Measurements from ENCODE around the gene PAX8. TPM values are rescaled to one million over a fixed set of nuclear protein-coding genes. Genes with fewer than 3 reads are reported as not detected.
A peak's percentile ranks its signal among the peaks of the same experiment; 100 is the strongest.
"Not testable (repeated sequence)": the region's sequence is repeated elsewhere in the genome, so short reads cannot be mapped to it uniquely, and the experiment has no call there.

PAX8 gene
- total and polyA plus RNA-seq, 2 of the 13 experiments (the other 11 are each of a cell fraction or from before 2014, with no cell fraction given) = 1.5 to 8.8 TPM

DNA sequence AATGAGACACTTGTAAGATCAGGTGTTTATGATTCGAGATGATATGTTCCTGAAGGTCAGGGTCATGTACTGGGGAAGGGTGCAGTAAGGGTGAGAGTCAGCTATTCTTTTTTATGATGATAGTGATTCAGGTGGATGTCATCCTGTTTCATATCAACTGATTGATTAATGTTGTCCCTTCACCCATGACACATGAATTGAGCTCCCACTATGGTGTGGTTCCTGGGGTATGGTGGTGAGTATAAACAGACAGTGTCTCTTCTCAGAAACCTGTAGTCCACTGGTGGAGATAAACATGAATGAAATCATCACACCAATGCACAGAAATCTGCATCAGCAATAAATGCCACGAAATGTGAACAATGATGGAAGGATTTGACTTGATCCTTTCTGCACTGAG lies 37.4 kb upstream of the PAX8 start:
- Histone ChIP-seq H3K27me3 (ENCODE audit: control insufficient read depth in 1 of 2, insufficient read depth in 2 of 2, low read length in 2 of 2) (peaks cover 0 to 2% of the 10 kb centered on the region in 2 experiments; a peak in 1 of 5 replicates), H3K79me2 (ENCODE audit: insufficient read depth, low read length) (no peaks in the 10 kb centered on the region), H3K4me3 (replicated peaks in 1 of 3; ENCODE audit: insufficient read depth in 1 of 3, low read depth in 2 of 3, low read length in 3 of 3) (no peak overlapping the region), H3K27ac (ENCODE audit: extremely low read length, insufficient read depth, low read length) (no peak overlapping the region), H4K20me1 (ENCODE audit: insufficient read depth, low read length) (no peaks in the 10 kb centered on the region), H3K4me1 (ENCODE audit: insufficient read depth, low read length) (peaks cover 7% of the 10 kb centered on the region; the same call in 1 of the 2 replicates), H3K36me3 (replicated peaks in 1 of 2; ENCODE audit: control insufficient read depth in 1 of 2, insufficient read depth in 2 of 2, low read length in 2 of 2) (no peaks in the 10 kb centered on the region), H3K9me3 (ENCODE audit: low read length) (no peaks in the 10 kb centered on the region), H3K4me2 (ENCODE audit: low read depth, low read length) (no peak overlapping the region), H3K9ac (ENCODE audit: insufficient read depth, low read depth, low read length) (no peak overlapping the region), H2AFZ (ENCODE audit: low read length) (no peak overlapping the region)
- POLR2A ChIA-PET = no interaction called here
- in situ Hi-C loops (cut with HindIII; ENCODE audit: extremely low pct_ligation_motif_present, low pct_unique_long_range_greater_than_20kb) (no loop called here), intact Hi-C loops (cut with micrococcal nuclease; ENCODE audit: unreplicated experiment) (no loop called here)
- 0% methylated on average over 2 of the region's 2 CpGs for WGBS (ENCODE audit: low lambda C conversion rate)
- CTCF ChIA-PET (ENCODE audit: low intra/inter-chr PET ratio, low total read pairs) = no interaction called here
- no TSS peak for BruUV-seq (replicated peaks)
- ATAC-seq = no peak
- no peak for FAIRE-seq
- DNase-seq (ENCODE audit: low spot score) = no peak
- TF ChIP-seq MAFK (conservative IDR thresholded peaks at IDR 0.05 in 1 of 2, IDR thresholded peaks at IDR 0.05 in 1 of 2; ENCODE audit: low read length in 2 of 2) (0 out of 4 replicates have a peak, but pooled peaks of 1 of the 2 experiments have one; percentile 9), SATB2 (CRISPR knock-in tag; IDR thresholded peaks at IDR 0.05) (no peak), ZNF629 (CRISPR knock-in tag; conservative IDR thresholded peaks at IDR 0.05) (no peak), ZNF563 (CRISPR knock-in tag; IDR thresholded peaks at IDR 0.05) (no peak)
- TF ChIP-seq, protein P1, sequence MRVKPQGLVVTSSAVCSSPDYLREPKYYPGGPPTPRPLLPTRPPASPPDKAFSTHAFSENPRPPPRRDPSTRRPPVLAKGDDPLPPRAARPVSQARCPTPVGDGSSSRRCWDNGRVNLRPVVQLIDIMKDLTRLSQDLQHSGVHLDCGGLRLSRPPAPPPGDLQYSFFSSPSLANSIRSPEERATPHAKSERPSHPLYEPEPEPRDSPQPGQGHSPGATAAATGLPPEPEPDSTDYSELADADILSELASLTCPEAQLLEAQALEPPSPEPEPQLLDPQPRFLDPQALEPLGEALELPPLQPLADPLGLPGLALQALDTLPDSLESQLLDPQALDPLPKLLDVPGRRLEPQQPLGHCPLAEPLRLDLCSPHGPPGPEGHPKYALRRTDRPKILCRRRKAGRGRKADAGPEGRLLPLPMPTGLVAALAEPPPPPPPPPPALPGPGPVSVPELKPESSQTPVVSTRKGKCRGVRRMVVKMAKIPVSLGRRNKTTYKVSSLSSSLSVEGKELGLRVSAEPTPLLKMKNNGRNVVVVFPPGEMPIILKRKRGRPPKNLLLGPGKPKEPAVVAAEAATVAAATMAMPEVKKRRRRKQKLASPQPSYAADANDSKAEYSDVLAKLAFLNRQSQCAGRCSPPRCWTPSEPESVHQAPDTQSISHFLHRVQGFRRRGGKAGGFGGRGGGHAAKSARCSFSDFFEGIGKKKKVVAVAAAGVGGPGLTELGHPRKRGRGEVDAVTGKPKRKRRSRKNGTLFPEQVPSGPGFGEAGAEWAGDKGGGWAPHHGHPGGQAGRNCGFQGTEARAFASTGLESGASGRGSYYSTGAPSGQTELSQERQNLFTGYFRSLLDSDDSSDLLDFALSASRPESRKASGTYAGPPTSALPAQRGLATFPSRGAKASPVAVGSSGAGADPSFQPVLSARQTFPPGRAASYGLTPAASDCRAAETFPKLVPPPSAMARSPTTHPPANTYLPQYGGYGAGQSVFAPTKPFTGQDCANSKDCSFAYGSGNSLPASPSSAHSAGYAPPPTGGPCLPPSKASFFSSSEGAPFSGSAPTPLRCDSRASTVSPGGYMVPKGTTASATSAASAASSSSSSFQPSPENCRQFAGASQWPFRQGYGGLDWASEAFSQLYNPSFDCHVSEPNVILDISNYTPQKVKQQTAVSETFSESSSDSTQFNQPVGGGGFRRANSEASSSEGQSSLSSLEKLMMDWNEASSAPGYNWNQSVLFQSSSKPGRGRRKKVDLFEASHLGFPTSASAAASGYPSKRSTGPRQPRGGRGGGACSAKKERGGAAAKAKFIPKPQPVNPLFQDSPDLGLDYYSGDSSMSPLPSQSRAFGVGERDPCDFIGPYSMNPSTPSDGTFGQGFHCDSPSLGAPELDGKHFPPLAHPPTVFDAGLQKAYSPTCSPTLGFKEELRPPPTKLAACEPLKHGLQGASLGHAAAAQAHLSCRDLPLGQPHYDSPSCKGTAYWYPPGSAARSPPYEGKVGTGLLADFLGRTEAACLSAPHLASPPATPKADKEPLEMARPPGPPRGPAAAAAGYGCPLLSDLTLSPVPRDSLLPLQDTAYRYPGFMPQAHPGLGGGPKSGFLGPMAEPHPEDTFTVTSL (CRISPR knock-in tag; IDR thresholded peaks at IDR 0.05; ENCODE audit: borderline replicate concordance) = no peak

DNA sequence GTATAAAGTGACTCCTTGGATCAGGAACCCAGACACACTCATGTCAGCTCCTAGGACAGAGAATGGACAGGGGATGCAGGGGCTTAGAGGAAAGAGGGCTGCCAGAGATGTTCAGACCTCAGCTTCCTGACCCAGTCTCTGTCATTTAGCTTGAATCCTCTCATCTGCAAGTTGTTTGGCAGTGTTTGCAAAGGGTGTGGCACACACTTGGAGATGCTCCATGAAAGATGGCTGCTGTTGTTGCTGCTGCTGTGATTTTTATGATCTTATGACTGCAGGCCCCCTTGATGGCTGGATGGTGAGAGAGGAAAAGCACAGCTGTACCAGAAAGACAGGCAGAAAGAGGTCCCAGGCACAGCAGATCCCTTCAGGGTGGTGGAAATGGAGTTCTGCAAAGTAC lies 35.9 kb upstream of the PAX8 start:
- H3K79me2 ChIP-seq (ENCODE audit: insufficient read depth, low read length); H3K4me2 ChIP-seq (ENCODE audit: low read depth, low read length); CTCF ChIA-PET (ENCODE audit: low intra/inter-chr PET ratio, low total read pairs); H3K27ac ChIP-seq (ENCODE audit: extremely low read length, insufficient read depth, low read length); H3K4me3 ChIP-seq (replicated peaks in 1 of 3; ENCODE audit: insufficient read depth in 1 of 3, low read depth in 2 of 3, low read length in 3 of 3); H3K27me3 ChIP-seq (ENCODE audit: control insufficient read depth in 1 of 2, insufficient read depth in 2 of 2, low read length in 2 of 2); FAIRE-seq; H3K9ac ChIP-seq (ENCODE audit: insufficient read depth, low read depth, low read length); intact Hi-C loops (cut with micrococcal nuclease; ENCODE audit: unreplicated experiment); H3K9me3 ChIP-seq (ENCODE audit: low read length); BruUV-seq (replicated peaks); H3K4me1 ChIP-seq (ENCODE audit: insufficient read depth, low read length); H2AFZ ChIP-seq (ENCODE audit: low read length); POLR2A ChIA-PET; in situ Hi-C loops (cut with HindIII; ENCODE audit: extremely low pct_ligation_motif_present, low pct_unique_long_range_greater_than_20kb); DNase-seq (ENCODE audit: low spot score); H3K36me3 ChIP-seq (replicated peaks in 1 of 2; ENCODE audit: control insufficient read depth in 1 of 2, insufficient read depth in 2 of 2, low read length in 2 of 2); ATAC-seq; H4K20me1 ChIP-seq (ENCODE audit: insufficient read depth, low read length): not testable (repeated sequence)

DNA sequence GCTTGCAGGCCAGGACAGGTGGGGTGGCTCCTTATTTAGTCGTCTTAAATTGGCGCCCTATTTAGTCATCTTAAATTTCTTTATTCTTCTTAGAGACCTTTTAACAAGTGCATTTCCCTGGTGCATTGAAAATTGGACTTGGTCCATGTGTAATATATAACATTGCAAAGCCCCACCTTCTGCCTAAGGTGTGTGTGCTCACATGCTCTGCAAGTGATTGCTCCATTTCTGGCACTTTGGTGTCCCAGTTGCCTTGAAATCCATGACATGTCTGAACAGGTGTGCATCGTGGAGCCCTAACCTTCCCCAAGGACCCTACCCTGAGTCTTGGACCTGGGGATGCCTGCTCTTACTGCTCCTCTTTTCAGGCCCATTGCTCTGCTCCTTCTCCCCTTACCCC lies 35.5 kb upstream of the PAX8 start:
- H3K4me3 ChIP-seq (replicated peaks in 1 of 3; ENCODE audit: insufficient read depth in 1 of 3, low read depth in 2 of 3, low read length in 3 of 3); FAIRE-seq; H3K27ac ChIP-seq (ENCODE audit: extremely low read length, insufficient read depth, low read length); H3K79me2 ChIP-seq (ENCODE audit: insufficient read depth, low read length); H3K36me3 ChIP-seq (replicated peaks in 1 of 2; ENCODE audit: control insufficient read depth in 1 of 2, insufficient read depth in 2 of 2, low read length in 2 of 2); H3K9ac ChIP-seq (ENCODE audit: insufficient read depth, low read depth, low read length); DNase-seq (ENCODE audit: low spot score); H4K20me1 ChIP-seq (ENCODE audit: insufficient read depth, low read length); ATAC-seq; in situ Hi-C loops (cut with HindIII; ENCODE audit: extremely low pct_ligation_motif_present, low pct_unique_long_range_greater_than_20kb); H3K27me3 ChIP-seq (ENCODE audit: control insufficient read depth in 1 of 2, insufficient read depth in 2 of 2, low read length in 2 of 2); H2AFZ ChIP-seq (ENCODE audit: low read length); BruUV-seq (replicated peaks); H3K9me3 ChIP-seq (ENCODE audit: low read length); intact Hi-C loops (cut with micrococcal nuclease; ENCODE audit: unreplicated experiment); POLR2A ChIA-PET; CTCF ChIA-PET (ENCODE audit: low intra/inter-chr PET ratio, low total read pairs); H3K4me2 ChIP-seq (ENCODE audit: low read depth, low read length); H3K4me1 ChIP-seq (ENCODE audit: insufficient read depth, low read length): not testable (repeated sequence)
- WGBS (ENCODE audit: low lambda C conversion rate) = 49% methylated on average over 3 of the region's 3 CpGs
